ENCODE results near the gene ZNF518A.
"Not testable (repeated sequence)": the region's sequence is repeated elsewhere in the genome, so short reads cannot be mapped to it uniquely, and the experiment has no call there.

The ZNF518A gene

DNA sequence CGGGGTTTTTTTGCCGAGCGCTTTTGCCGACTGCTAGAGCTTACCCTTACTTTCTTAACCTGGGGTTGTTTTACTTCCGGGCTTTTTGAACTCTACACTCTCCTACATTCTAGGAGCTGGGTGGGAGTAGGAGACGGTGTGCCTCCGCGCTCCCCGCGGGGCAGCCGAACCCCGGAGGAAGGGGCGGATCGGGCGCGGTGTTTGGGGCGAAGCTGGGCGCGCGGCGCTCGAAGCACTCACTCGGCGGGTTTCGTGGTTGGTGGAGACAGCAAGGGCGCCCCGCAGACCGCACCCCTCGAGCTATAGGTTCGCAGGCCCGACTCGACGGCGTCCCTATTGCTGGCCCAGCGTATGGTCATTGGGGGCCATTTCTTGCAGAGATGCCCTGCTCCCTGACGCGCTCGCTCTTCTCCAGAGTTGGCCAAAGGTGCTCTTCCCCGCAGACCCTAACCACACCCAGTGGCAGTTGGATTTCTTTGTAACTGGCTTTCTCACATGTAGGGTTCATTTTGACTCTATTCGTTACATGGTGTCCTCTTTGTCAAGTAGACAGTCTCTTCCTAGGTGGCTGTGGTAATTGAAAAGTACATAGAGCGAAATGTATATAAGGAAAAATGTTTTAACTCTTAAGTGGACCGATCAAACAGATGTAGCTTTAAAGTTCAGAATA is 364 bp downstream of the ZNF518A start:
- DNase-seq (ENCODE audit: low read depth, low spot score): peak; percentile 96

DNA sequence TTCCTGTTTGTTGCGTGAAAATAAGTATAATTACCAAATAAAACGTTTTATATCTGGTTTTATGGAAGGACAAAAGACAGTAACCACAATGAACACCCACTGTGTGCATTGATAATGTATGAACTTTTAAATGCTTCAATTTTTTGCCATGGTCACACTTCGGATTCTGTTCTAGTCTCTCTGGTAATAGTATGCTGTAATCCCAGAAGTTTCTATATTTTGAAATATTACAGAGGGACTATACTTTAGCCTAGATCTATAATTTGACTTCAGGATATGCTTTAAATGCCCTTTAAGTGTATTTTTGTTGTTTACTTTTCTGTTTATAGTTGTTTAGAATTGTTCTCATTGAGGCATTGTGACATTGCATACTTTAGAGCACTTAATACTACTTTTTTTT is 1.5 kb downstream of the ZNF518A start:
- peak overlapping the region; percentile 91 for H3K4me3 ChIP-seq (ENCODE audit: low read length)
- no peak for DNase-seq (ENCODE audit: low read depth, low spot score)

More for the DNA sequence above, 364 bp downstream of the ZNF518A start:
- peak overlapping the region; percentile 91 for H3K4me3 ChIP-seq (ENCODE audit: low read length)

DNA sequence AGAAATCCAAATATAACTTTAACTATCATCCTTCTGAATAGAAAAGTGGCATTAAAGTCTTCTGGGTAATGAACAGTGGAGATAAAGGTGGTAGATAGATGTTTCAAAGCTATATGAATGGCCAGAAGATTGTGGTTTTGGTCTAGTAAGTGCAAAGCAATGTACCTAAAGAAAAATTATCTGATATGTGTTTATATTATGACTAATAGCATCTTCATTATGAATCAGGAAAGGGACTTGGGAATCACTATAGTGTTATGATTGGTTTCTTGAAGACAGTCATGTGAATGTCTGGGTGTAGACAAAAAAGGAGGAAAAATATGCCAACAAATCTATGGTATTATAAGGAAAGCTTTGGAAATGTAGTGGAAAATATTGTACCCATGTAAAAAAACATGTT is 3.0 kb downstream of the ZNF518A start:
- DNase-seq (ENCODE audit: low read depth, low spot score): no peak
- no peak overlapping the region for H3K4me3 ChIP-seq (ENCODE audit: low read length)

DNA sequence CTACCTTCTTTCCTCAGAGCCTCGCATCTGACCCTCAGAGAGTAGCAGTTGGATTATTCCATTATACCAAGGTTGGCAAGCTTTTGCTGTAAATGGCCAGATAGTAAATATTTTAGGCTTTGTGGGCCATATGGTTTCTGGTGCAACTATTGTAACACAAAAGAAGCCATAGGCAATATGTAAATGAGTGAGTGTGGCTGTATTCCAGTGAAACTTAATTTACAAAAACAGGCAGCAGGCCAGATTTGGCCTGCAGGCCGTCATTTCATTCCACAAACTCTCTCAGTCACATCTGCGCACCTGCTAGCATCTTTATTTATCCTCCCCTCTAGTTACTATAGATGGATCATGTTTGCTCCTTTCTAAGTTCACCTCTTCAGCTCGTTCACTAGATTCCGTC is 6.7 kb downstream of the ZNF518A start:
- H3K4me3 ChIP-seq (ENCODE audit: low read length): no peak overlapping the region
- DNase-seq (ENCODE audit: low read depth, low spot score): no peak

DNA sequence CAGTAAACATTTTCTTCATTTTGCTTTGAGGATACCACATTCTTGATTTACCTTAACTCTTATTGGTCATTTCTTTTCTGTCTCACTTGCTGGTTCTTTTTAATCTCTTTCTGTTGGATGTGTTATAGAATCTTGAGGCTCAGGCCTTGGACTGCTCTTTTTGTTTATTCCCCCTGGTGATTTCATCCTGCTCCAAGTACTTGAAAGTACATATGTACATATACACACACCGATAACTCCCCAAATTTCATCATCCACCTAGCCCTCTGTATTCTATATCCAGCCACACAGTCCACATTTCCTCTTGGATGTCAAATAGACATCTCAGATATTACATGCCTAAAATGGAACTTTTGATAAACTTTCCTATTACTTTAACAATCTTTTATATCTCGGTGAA is 7.5 kb downstream of the ZNF518A start:
- no peak for DNase-seq (ENCODE audit: low read depth, low spot score)
- no peak overlapping the region for H3K4me3 ChIP-seq (ENCODE audit: low read length)

DNA sequence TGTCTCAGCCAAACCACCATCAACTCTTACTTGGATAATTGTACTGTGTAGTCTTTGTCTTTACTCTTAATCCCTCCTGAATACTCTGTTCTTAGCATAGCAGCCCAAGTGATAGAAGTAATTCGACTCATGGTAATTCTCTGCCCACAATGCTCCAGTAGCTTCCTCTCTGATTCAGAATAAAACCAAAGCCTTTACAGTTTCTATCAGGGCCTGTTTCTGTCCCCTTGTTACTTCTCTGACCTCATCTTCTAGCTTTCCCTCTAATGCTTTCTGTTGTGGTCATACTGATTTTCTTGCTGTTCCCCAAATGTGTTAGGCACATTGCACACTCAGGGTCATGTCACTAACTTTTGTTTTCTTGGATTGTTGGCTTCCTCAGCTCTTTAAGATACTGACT is 8.0 kb downstream of the ZNF518A start:
- H3K4me3 ChIP-seq (ENCODE audit: low read length): no peak overlapping the region
- DNase-seq (ENCODE audit: low read depth, low spot score): no peak

DNA sequence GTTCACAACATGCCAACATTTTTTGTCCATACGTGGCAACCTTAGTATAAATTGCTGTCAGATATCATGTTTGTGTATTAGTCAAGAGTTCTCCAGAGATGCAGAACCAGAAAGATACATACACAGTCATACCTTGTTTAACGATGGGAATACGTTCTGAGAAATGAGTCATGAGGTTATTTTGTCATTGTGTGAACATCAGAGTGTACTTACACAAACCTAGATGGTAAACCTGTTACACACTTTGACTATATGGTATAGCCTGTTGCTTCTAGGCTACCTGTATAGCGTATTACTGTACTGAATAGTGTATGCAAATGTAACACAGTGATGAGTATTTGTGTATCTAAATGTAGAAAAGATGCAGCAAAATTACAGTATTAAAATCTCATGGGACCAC is 22.3 kb downstream of the ZNF518A start:
- no peak for DNase-seq (ENCODE audit: low read depth, low spot score)
- no peak overlapping the region for H3K4me3 ChIP-seq (ENCODE audit: low read length)

DNA sequence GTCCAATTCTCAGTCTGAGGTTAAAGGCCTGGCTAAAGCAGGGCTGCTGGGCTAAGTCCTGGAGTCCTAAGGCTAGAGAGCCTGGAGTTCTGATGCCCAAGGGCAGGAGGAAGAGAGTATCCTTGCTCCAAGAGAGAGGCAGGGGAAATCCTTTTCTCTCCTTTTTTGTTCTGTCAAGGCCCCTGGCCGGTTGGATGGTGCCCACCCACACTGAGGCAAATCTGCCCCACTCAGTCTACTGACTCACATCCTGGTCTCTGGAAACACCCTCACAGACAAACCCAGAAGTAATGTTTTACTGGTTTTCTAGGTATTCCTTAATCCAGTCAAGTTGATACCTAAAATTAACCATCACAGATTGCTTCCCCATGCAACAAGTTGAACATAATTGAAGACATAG is 23.0 kb downstream of the ZNF518A start:
- no peak overlapping the region for H3K4me3 ChIP-seq (ENCODE audit: low read length)
- no peak for DNase-seq (ENCODE audit: low read depth, low spot score)

DNA sequence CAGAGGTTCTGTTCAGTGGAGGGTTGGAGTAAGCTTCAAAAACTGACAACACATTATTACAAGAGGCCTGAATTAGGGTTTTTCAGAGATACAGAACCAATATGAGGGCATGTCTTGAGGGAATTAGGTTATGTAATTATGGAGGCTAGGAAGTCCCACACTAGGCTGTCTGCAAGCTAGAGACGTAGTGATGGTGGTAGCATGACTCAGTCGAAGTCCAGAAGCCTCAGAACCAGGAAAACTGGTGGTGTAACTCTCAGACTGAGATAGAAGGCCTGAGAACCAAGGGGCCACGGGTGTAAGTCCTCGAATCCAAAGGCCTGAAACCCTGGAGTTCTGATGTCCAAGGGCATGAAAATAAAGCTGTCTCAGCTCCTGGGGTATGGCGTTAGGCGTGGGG is 35.6 kb downstream of the ZNF518A start:
- DNase-seq (ENCODE audit: low read depth, low spot score): no peak
- H3K4me3 ChIP-seq (ENCODE audit: low read length): no peak overlapping the region

DNA sequence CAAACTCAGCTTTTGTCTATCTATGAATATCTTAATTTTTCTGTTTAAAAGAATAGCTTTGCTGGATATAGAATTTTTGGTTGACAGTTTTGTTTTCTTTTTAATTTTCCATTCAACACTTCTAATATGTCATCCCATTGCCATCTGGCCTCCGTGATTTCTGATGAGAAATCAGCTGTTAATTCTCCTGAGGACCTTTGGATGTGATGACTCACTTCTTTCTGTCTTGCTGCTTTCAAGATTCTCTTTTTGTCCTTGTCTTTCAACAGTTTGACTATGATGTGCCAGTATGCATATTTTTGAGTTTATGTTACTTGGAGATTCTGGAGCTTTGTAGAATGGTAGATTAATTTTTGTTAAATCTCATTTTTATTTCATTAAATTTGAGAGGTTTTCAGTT is 38.4 kb downstream of the ZNF518A start:
- no peak for DNase-seq (ENCODE audit: low read depth, low spot score)

DNA sequence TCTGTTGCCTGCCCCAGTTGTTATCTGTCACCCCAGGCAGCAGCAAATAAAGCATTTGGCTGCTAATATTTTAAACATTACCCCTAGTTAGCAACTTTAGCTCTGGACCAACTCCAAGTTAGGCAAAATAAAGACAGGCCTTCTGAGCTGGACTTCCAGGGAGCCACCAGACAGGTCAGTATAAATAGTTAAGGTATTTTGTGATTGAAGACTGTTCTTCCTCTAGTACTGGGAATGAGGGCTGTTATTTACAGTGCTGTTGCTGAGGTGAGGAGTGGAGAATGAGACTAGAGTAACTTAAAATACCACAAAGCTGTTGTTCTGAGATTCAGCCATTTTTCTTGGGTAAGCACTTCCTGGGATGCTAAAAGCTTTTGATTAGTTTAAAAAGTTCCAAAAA is 40.1 kb downstream of the ZNF518A start:
- DNase-seq (ENCODE audit: low read depth, low spot score): no peak
- H3K4me3 ChIP-seq (ENCODE audit: low read length): no peak overlapping the region

More for the DNA sequence above, 38.4 kb downstream of the ZNF518A start:
- H3K4me3 ChIP-seq (ENCODE audit: low read length): no peak overlapping the region

DNA sequence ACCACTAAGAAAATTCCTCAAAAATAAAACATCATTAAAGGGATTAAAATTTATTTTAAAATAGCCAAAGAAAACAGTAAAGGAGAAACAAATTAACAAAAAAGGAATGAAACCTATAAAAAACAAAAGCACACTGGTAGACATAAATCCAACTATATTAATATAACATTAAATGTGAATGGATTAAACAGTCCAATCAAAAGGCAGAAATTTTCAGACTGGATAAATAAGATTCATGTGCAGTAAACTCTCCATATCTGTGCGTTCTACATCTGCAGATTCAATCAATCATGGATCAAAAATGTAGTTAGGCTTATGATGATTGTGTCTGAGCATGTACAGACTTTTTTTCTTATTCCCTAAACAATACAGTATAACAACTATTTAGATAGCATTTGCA is 42.6 kb downstream of the ZNF518A start:
- H3K4me3 ChIP-seq (ENCODE audit: low read length): no peak overlapping the region
- DNase-seq (ENCODE audit: low read depth, low spot score): no peak

DNA sequence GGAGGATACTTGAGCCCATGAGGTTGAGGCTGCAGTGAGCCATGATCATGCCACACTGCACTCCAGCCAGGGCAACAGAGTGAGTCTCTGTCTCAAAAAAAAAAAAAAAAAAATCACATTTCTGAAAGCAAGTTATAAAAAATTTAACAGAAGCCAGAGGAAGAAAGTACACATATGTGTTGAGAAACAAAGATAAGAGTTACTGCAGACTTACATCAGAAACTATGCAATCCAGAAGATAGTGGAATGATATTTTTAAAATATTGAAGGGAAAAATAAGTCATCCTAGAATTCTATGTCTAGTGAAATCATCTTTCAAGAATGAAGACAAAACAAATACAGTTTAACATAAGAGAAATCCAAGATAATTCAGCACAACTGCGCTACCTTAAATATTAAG is 46.9 kb downstream of the ZNF518A start:
- no peak overlapping the region for H3K4me3 ChIP-seq (ENCODE audit: low read length)
- DNase-seq (ENCODE audit: low read depth, low spot score): no peak

DNA sequence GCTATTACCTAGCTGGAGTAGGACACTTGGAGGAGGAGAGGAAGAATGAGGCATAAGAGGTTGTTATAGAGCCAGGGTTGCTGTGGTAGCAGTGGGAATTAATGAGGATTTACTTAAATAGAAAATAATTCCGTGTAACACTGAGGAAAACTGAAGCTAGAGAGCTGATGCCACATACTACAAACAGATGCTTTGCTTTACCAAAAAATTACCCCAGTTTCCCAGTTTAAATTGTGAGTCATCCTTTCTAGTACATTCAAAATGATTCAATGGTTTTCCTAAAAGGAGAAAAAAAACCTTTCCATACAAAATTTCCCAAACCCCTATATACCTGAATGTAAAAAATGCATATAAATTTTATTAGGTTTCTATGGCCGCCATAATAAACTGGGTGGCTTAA is 58.3 kb downstream of the ZNF518A start:
- H3K4me3 ChIP-seq (ENCODE audit: low read length): no peak overlapping the region
- no peak for DNase-seq (ENCODE audit: low read depth, low spot score)

DNA sequence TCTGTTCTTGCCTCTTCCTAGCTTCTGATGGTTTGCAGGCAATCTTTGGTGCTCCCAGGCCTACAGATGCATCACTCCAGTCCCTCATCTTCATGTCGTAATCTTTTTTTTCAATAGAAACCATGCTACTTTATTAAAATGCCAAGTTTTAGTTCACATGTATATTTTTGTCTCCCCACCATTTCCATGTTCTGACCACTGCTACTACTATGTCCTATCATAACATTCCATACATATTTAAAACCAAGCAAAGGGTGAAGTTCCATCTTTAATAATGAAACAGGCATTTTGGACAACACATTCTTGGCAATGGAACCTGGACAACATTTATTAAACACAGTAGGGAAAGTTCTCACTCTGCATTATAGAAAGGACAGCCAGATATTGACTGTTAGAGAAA is 58.8 kb downstream of the ZNF518A start:
- H3K4me3 ChIP-seq (ENCODE audit: low read length): no peak overlapping the region
- no peak for DNase-seq (ENCODE audit: low read depth, low spot score)

DNA sequence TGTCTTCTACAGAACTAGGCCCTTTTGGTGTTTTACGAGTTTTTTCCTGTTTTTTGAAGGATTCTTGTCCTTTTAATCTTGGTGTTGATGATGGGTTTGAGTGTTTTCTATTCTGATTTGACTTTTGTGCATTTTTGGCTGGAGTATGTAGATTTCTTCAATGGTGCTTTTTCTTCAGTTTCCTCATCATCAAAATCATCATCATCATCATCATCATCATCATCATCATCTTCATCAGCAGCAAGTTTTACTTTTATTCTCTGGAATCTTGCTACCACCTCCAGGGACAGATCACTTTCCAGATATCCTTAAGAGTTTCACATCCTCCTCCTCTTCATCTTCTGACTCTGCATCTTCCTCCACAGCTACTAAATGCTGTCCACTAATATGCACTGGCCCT is 59.4 kb downstream of the ZNF518A start:
- not testable (repeated sequence) for DNase-seq (ENCODE audit: low read depth, low spot score); H3K4me3 ChIP-seq (ENCODE audit: low read length)

DNA sequence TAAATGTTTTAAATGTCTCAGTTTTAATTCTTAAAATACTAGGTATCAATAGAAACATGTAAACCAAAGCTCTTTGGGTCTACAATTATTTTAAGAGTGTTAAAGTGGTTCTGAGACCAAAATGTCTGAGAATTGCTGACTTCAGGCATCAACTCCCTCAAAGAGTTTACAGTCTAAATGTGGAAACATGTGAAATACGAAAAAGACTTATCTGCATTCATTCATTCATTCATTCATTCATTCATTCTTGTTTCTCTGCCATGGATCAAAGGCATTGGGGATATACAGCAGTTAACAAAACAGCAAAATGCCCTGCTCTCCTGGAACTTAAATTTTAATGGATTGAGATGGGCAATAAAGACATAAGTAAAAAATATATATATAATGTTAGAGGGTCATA is 71.4 kb downstream of the ZNF518A start:
- H3K4me3 ChIP-seq (ENCODE audit: low read length): no peak overlapping the region
- DNase-seq (ENCODE audit: low read depth, low spot score): no peak

DNA sequence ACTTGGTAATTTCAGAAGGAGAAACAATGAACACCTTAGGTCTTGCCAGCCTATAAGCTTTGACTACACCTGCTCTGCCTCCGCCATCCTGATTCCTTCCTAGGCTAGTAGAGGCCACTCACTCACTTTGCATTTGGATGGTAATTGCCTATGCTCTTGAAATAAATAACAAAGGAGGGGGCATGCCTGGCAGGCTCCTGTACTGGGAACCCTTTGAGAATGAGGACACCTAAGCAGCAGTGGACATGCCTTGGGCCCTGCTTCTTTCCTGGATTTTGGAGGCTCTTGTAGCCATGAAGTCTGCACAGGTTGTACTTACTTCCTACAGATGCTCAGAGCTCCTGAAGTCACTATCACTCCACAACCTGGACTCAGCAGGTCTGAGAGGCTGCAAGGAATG is 75.5 kb downstream of the ZNF518A start:
- no peak overlapping the region for H3K4me3 ChIP-seq (ENCODE audit: low read length)
- DNase-seq (ENCODE audit: low read depth, low spot score): no peak

DNA sequence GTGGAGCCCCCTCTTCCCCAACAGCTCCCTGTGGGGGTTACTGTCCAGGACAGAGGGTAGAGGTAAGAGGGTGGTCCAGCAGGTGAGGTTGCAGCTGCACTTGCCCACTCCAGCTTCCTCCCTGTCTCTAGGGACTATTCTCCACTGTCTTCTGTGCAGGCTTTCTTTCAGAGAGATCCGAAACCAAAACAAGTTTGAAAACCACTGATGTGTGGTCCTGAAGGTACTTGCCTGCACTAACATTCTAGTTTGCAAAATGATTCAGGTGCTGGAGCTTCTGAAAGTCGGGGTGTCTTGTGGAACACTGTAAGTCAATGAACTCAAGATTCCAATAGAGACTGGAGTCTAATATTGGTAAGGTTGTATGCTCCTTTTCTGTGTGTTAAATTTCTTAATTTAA is 78.2 kb downstream of the ZNF518A start:
- no peak for DNase-seq (ENCODE audit: low read depth, low spot score)

DNA sequence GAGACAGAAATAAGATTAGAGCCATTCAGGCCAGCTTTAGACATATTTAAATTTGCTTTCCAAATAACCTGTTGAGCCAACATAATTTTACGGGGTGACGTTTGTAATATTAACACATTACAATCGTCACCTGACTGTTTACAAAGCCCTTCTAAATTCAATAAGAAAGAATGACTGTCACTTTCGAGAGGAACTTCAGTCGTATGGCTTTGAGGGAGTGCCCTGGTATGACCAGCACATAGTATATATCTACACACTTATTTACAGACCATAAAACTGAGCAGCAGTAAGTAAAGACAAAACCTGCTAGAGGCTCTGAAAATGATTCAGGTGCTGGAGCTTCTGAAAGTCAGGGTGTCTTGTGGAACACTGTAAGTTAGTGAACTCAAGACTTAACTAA is 78.8 kb downstream of the ZNF518A start:
- H3K4me3 ChIP-seq (ENCODE audit: low read length): no peak overlapping the region
- DNase-seq (ENCODE audit: low read depth, low spot score): no peak

More for the DNA sequence above, 78.2 kb downstream of the ZNF518A start:
- no peak overlapping the region for H3K4me3 ChIP-seq (ENCODE audit: low read length)

DNA sequence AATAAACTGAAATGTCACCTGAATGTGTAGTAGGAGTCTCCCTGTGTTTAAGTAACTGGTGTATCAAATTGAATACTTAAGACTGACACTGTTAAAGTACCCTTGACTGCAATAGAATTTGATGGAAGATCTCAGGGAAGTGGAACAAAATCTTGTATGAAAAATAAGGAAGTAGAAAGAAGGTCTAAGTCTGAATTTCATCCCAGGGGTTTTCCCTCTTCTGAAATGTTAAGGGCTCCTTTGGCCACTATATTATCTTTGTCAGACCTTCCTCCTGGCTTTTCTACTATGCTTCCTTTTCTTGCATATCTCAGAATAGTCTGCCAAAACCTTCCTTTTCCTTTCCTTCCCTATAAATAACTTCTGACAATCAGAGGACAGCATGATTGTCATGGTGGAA is 81.7 kb downstream of the ZNF518A start:
- no peak for DNase-seq (ENCODE audit: low read depth, low spot score)

DNA sequence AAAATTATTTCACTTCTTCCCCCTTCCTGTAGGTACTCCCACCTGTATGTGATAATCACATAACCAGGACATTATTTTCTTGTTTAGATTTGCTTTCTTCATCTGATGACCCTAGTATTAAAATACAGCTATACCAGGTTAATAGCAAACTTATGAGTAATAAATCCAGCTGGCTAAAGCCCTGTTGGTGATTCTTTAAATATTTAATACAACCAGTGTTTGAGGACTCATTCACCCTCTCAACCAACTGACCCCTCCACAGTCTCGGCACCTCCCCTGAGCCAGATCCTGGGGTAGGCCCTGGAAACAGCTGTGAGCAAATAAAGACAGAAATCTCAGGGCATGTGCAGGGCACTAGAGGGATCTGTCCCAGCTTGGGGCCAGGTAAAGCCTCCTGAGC is 82.8 kb downstream of the ZNF518A start:
- DNase-seq (ENCODE audit: low read depth, low spot score): no peak
- no peak overlapping the region for H3K4me3 ChIP-seq (ENCODE audit: low read length)

More for the DNA sequence above, 81.7 kb downstream of the ZNF518A start:
- H3K4me3 ChIP-seq (ENCODE audit: low read length): no peak overlapping the region

Data from Jurkat, Clone E6-1 (cell line).